HG02981 (cell line): ENCODE results near the gene DNAL4.

ENCODE experiments used
- ATAC-seq: cut with Tn5 transposase; IDR thresholded peaks from one replicate; pipeline ENCODE4 v1.9.1; 2021; ENCODE audit warnings: mild to moderate bottlenecking, moderate library complexity; ENCODE audit not compliant: unreplicated experiment

The DNAL4 gene

GRCh38 chr22:38788021-38788816 lies 5.7 kb downstream of the DNAL4 start:
- ATAC-seq = no peak

GRCh38 chr22:38786631-38787030 lies 7.3 kb downstream of the DNAL4 start:
- ATAC-seq = no peak

- no peak for ATAC-seq
These were observed 9.1 kb downstream of the DNAL4 start for GRCh38 chr22:38784856-38785255.

GRCh38 chr22:38784035-38784434 lies 9.9 kb downstream of the DNAL4 start:
- no peak for ATAC-seq

- ATAC-seq = no peak
These were observed 10.8 kb downstream of the DNAL4 start for GRCh38 chr22:38783095-38783615.

GRCh38 chr22:38782402-38783094 lies 11.4 kb downstream of the DNAL4 start:
- no peak for ATAC-seq

GRCh38 chr22:38781033-38781432 lies 12.9 kb downstream of the DNAL4 start:
- ATAC-seq = no peak

- no peak for ATAC-seq
These were observed 16.8 kb downstream of the DNAL4 start for GRCh38 chr22:38777087-38777671.

- no peak for ATAC-seq
These were observed 17.9 kb downstream of the DNAL4 start for GRCh38 chr22:38776086-38776485.

- no peak for ATAC-seq
These were observed 18.3 kb downstream of the DNAL4 start for GRCh38 chr22:38775656-38776055.

- no peak for ATAC-seq
These were observed 19.3 kb downstream of the DNAL4 start for GRCh38 chr22:38774496-38775166.

- no peak for ATAC-seq
These were observed 20.5 kb downstream of the DNAL4 start for GRCh38 chr22:38773363-38773946.

GRCh38 chr22:38772623-38772873 lies 21.4 kb downstream of the DNAL4 start:
- no peak for ATAC-seq

GRCh38 chr22:38770257-38770949 lies 23.5 kb downstream of the DNAL4 start:
- no peak for ATAC-seq

GRCh38 chr22:38768036-38768435 lies 25.9 kb downstream of the DNAL4 start:
- ATAC-seq = no peak

- ATAC-seq = no peak
These were observed 26.6 kb downstream of the DNAL4 start for GRCh38 chr22:38767313-38767712.

- ATAC-seq = no peak
These were observed 27.7 kb downstream of the DNAL4 start for GRCh38 chr22:38766076-38766777.

GRCh38 chr22:38762551-38762983 lies 31.4 kb downstream of the DNAL4 start:
- ATAC-seq = no peak

GRCh38 chr22:38761202-38762162 lies 32.5 kb downstream of the DNAL4 start:
- ATAC-seq = no peak
